NCI-H2196 treated with DMSO at 0.1 percent for 48 hours (cell line): ENCODE measurements around the gene C10orf71.

Experiments used
- DNase-seq: peaks from one replicate; lab custom pipeline; 2025; ENCODE audit not compliant: unreplicated experiment; lab: John Stamatoyannopoulos, UW

C10orf71 gene, protein sequence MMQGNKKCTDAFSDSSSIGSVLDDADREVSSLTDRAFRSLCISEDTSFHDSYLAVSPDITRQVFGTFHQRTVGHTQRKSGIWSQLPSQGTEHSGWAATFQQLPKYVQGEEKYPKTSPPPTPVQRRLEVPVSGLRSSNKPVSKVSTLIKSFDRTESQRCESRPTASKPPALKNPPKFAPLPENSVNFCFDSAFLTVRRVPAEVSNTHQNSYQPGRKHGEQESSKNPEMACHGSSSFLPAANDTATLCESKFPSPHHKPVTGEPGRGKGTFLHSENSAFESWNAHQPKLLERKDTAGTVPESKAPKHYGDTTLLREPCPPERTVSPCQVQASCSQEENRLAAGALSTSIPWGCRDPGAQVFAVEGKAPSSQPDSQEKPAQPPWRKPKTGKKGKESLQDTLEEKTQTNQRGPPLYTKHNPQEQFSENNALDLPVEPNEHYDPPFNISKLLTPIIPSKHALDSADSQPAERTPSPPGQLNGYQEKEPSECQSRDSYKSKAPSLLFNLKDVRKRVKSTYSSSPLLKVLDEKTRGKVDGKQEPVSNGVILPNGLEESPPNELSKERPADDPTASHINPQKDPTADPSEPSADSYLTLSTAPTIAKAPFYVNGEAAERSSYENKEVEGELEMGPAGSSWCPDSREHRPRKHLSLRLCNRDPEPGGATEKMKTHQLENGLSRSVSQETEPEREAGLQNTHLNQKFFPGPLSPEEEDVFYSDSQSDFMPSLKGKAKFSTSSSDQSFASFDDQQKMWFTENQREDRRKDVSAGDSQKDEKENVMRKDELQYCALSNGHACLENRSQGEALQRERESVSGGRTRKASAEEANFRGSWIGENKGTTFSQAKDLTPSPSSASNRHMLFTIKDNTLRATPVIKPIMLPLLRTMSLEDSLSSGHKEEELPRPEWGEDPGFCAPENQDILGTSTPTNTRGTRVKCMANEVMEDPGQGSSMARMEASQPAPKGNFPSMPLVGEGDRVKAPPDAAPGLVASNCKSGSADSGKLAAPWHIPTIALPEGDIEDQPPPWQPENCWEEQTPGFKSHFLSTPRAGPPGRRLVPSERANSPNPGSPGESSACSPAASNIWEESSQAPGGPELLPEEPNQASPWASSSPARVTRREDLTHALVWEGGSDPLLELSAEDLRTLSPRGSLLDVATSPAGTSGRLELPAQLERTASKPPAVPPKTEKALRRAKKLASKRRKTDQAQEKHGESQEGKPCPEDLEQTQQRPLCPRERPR (N-terminal part only)

GRCh38 chr10:49298983-49299815 lies at the start of gene C10orf71:
Gene C10orf71, plus strand, starts transcription at chr10:49299170. Its CDS starts 23,376 bp downstream, at chr10:49322546.
- no peak for DNase-seq

DNA sequence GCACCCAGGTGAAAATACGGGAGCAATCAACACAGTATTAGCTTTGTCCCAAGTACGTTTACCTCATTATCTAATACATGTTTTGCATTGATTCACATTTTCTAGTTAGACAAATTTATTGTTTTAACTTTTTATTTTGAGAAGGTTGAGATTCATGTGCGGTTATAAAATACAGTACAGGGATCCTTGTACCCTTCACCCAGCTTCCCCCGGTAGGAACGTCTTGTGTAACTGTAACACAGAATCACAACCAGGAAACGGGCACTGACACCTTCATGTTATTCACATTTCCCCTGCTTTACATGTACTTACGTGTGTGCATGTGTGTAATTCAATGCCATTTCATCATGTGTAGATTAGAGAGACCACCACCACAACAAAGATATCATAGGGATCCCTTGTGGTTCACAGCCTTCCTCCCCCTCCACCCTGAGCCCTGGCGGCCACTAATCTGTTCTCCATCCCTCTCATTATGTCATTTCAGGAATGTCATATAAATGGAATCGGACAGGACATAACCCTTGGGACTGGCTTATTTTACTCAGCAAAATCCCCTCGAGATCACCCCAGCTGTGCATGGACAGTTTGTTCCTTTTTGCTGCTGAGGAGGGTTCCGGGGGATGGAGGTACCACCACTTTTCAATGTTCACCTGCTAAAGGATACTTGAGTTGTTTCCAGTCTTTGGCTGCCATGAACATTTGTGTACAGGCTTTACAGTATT lies 46.5 kb upstream of the C10orf71 start:
- DNase-seq = no peak

DNA sequence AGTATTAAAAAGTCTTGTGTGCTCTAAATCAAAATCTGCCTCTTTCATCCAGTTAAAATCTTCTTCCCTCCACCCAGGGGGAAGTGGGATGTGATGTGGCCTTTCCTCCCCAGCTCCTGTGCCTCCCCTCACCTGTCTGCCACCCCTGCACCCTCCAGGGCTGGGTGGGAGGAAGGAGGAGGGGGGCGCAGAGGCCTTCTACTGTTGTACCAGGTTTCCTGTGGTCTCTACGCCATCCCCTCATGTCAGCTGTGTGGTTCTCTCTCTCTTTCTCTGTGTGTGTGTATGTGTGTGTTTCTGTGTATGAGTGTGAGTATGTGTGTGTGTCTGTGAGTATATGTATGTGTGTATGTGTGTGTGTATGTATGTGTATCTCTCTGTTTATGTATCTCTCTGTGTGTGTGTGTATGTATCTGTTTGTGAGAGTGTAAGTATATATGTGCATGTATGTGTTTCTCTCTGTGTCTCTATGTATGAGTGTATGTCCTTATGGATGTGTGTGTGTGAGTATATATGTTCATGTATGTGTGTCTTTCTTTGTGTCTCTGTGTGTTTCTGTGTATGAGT lies 45.5 kb upstream of the C10orf71 start:
- DNase-seq = no peak

- no peak for DNase-seq
Measured at GRCh38 chr10:49254150-49254549, 44.8 kb upstream of the C10orf71 start.

GRCh38 chr10:49254556-49255318 lies 44.2 kb upstream of the C10orf71 start:
- DNase-seq = no peak

- DNase-seq = no peak
Measured at GRCh38 chr10:49255883-49256282, 43.1 kb upstream of the C10orf71 start.

GRCh38 chr10:49257154-49257553 lies 41.8 kb upstream of the C10orf71 start:
- no peak for DNase-seq

- DNase-seq = no peak
Measured at GRCh38 chr10:49257626-49258349, 41.2 kb upstream of the C10orf71 start.

DNA sequence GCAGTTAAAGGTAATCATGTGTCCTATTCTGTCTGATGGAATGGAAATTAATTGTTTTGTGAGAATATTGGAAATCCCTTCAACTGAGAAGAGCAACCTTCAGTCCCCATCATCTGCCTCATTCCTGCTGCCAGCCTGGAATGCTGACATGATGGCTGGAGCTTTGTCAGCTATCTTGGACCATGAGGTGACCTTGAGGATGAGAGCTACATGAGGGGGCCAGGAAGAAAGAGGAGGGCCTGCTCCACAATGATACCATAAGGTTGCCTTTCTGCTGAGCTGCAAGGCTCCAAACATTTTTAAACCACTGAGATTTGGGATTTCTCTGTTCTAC lies 40.7 kb upstream of the C10orf71 start:
- no peak for DNase-seq

GRCh38 chr10:49260644-49261296 lies 38.2 kb upstream of the C10orf71 start:
- no peak for DNase-seq

DNA sequence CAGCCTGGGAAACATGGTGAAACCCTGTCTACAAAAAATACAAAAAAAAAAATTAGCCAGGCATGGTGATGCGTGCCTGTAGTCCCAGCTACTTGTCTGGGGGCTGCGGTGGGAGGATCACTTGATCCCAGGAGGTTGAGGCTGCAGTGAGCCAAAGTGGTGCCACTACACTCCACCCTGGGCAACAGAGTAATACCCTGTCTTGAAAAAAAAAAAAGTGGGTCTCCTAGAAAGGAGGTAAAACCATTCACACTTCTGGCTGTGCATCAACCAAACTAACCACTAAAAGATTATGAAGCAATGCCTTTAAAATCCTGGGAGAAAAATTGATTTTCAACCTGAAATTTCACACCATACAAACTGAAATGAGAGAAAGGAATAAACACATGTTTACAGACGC lies 35.4 kb upstream of the C10orf71 start:
- no peak for DNase-seq

- DNase-seq = no peak
Measured at GRCh38 chr10:49264177-49264677, 34.7 kb upstream of the C10orf71 start.

DNA sequence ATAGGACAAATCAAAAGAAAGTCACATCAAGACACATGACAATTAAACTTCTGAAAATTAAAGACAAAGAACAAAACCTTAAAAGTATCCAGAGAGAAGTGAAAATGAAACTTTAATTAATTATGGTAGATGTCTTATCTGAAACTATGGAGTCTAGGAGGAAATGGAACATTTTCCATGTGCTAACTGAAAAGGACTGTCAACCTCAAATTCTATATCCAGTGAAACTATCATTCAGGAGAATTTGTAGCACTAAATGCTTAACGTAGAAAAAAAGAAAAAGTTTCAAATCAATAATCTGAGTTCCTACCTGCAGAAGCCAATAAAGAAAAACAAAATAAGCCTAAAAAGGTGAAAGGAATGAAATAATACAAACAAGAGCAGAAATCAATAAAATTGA lies 33.1 kb upstream of the C10orf71 start:
- no peak for DNase-seq

DNA sequence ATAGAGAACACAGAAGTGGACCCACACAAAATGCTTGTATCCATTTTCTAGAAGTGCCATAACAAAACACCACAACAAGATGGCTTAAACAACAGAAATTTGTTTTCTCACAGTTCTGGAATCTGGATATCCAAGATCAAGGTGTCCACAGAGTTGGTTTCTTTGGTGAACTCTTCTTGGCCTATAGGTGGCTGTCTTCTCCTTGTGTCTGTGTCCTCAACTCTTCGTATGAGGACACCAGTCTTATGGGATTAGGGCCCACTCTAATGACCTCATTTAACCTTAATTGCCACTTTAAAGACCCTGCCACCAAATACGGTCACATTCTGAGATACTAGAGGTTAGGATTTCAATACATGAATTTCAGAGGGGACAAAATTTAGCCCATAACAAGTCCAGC lies 30.8 kb upstream of the C10orf71 start:
- DNase-seq = no peak

DNA sequence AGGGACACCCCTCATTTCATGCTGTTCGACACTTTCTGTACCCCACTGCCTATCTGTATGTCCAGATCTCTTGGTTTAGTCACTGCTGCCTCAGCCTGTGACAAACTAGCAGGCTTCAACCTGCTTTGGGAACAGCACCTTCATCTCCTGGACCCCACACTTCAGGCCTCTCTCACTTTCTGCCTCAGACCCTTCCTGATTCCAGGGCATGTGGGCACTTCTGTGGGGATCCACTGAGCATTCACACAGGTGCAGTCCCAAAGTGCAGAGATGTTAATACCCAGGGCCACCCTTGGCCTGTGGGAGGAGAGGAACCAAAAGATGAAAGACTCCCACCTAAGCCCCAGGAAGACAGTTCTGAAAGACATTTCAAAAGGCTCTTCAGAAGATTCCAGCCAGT lies 29.4 kb upstream of the C10orf71 start:
- DNase-seq = no peak

DNA sequence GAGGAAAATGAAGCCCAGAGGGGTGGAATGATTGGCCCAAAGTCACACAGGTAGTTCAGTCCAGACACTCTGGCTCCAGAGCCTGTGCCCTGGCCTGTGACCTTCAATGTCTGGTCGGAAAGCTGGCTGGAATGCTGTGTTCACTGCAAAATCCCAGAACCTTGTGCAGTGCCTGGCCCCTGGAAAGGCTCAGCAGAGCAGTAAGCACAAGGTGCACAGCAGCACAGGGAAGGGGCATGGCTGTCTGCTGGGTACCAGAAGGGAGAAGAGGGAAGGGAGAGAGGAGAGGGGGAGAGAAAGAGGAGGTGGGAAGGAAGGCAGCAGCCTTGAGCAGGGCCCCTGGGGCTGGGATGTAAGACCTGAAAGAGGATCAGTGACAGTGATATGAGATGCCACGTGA lies 28.4 kb upstream of the C10orf71 start:
- DNase-seq = no peak

DNA sequence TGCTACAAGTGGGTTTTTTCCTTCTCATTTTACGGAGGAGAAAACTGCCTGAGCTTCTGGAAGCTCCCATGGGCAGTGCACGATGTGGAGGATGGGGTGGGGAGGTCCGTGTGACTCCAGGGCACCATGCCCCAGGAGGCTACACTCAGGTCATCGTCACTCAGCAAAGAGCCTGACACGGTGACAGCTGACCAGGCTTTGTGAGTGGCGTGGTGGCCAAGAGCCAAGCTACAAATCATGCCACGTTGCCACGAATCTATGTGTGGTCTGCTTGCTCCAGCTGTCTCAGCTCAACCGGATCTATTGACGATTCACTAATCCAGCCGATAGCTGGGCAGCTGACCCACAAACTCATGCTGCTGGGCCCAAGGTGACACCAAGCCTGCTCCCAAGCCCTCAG lies 27.6 kb upstream of the C10orf71 start:
- DNase-seq = no peak
